ENCODE data around the gene CELF3. TPM values are rescaled to one million over a fixed set of nuclear protein-coding genes. Genes with fewer than 3 reads are reported as not detected.
"Not testable (repeated sequence)": the region's sequence is repeated elsewhere in the genome, so short reads cannot be mapped to it uniquely, and the experiment has no call there.

CELF3 gene
- total and polyA plus RNA-seq, 8 donors: 0.72 to 1.4 (median 0.90) TPM; not detected in 2

DNA sequence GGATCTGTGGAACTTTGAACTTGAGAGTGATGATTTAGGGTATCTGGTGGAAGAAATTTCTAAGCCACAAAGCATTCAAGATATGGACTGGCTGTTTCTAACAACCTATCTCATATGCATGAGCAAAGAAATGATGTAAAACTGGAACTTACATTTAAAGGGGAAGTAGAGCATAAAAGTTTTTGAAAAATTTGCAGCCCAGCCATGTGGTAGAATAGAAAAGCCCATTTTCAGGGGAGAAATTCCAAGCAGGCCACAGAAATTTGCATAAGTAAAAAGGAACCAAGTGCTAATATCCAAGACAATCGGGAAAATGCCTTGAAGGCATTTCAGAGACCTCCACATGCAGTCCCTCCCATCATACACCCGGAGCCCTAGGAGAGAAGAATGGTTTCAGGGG is 20.4 kb upstream of the CELF3 start:
- H3K27me3 ChIP-seq: peaks cover 0 to 2% of the 10 kb centered on the region in 2 donors
- no peaks in the 10 kb centered on the region for H3K36me3 ChIP-seq
- H3K4me1 ChIP-seq: peaks cover 0 to 5% of the 10 kb centered on the region in 2 donors
- ATAC-seq: no peak
- TF ChIP-seq, protein P1, sequence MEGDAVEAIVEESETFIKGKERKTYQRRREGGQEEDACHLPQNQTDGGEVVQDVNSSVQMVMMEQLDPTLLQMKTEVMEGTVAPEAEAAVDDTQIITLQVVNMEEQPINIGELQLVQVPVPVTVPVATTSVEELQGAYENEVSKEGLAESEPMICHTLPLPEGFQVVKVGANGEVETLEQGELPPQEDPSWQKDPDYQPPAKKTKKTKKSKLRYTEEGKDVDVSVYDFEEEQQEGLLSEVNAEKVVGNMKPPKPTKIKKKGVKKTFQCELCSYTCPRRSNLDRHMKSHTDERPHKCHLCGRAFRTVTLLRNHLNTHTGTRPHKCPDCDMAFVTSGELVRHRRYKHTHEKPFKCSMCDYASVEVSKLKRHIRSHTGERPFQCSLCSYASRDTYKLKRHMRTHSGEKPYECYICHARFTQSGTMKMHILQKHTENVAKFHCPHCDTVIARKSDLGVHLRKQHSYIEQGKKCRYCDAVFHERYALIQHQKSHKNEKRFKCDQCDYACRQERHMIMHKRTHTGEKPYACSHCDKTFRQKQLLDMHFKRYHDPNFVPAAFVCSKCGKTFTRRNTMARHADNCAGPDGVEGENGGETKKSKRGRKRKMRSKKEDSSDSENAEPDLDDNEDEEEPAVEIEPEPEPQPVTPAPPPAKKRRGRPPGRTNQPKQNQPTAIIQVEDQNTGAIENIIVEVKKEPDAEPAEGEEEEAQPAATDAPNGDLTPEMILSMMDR (IDR thresholded peaks at IDR 0.05): no peak
- intact Hi-C loops (cut with DNase I): no loop called here
- H3K4me3 ChIP-seq: no peak overlapping the region
- H3K27ac ChIP-seq: no peak overlapping the region
- H3K9me3 ChIP-seq: peaks cover 0 to 8% of the 10 kb centered on the region in 2 donors
- DNase-seq: no peak

DNA sequence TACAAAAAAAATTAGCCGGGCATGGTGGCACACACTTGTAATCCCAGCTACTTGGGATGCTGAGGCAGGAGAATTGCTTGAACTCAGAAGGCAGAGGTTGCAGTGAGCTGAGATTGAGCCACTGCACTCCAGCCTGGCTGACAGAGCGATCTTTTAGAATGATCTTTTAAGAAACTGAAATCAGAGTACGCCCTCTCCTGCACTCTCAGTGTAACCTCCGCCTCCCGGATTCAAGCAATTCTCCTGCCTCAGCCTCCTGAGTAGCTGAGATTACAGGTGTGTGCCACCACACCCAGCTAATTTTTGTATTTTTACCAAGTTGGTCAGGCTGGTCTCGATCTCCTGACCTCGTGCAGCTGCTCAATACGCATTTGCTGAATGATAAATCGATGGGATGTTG is 17.4 kb upstream of the CELF3 start:
- ATAC-seq; H3K4me1 ChIP-seq; H3K4me3 ChIP-seq; intact Hi-C loops (cut with DNase I); H3K27ac ChIP-seq; H3K9me3 ChIP-seq; H3K27me3 ChIP-seq; DNase-seq; H3K36me3 ChIP-seq: not testable (repeated sequence)

DNA sequence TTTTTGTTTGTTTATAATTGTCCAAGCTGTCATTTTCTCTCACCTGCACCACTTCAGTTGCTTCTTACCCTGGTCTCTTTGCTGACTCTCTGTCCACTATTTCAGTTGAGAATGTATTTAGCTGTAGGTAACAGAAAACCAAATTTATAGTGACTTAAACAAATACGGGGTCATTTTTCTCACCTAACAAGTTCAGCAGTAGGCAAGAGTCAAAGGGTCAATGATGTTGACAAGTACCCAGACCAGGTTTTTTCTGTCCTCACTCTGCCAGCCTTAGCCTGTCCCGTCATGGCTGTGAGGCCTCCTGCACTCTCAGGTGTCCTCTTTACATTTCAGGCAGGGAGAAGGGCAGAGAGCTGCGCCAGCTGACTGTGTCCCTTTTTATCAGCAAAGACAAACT is 16.5 kb upstream of the CELF3 start:
- intact Hi-C loops (cut with DNase I): no loop called here
- Histone ChIP-seq H3K27me3 (peaks cover 0 to 11% of the 10 kb centered on the region in 2 donors), H3K4me3 (no peak overlapping the region), H3K4me1 (no peaks in the 10 kb centered on the region), H3K27ac (no peak overlapping the region), H3K36me3 (no peaks in the 10 kb centered on the region), H3K9me3 (peaks cover 0 to 8% of the 10 kb centered on the region in 2 donors)
- no peak for ATAC-seq
- no peak for DNase-seq
- TF ChIP-seq, protein P1 (IDR thresholded peaks at IDR 0.05): no peak

DNA sequence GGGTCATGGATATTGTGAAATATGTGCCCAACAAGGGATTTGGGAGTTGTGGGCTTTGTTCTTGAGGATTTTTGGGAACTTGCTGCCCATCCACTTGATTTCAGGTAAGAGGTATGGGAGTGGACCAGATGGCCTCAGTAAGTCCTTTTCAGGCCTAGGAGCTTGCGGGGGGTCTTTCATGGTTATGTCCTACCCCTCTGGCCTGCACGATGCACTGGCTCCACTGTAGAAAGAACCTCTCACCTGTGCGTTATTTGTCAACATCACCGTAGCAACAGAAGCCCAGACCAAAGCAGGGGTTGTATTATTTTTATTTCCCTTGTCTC is 13.3 kb upstream of the CELF3 start:
- no peak overlapping the region for H3K27ac ChIP-seq
- peaks cover 0 to 38% of the 10 kb centered on the region in 2 donors for H3K27me3 ChIP-seq
- TF ChIP-seq, protein P1 (IDR thresholded peaks at IDR 0.05): no peak
- intact Hi-C loops (cut with DNase I): no loop called here
- DNase-seq: no peak
- ATAC-seq: no peak
- no peaks in the 10 kb centered on the region for H3K36me3 ChIP-seq
- no peak overlapping the region for H3K4me3 ChIP-seq
- H3K4me1 ChIP-seq: no peaks in the 10 kb centered on the region
- H3K9me3 ChIP-seq: no peaks in the 10 kb centered on the region

DNA sequence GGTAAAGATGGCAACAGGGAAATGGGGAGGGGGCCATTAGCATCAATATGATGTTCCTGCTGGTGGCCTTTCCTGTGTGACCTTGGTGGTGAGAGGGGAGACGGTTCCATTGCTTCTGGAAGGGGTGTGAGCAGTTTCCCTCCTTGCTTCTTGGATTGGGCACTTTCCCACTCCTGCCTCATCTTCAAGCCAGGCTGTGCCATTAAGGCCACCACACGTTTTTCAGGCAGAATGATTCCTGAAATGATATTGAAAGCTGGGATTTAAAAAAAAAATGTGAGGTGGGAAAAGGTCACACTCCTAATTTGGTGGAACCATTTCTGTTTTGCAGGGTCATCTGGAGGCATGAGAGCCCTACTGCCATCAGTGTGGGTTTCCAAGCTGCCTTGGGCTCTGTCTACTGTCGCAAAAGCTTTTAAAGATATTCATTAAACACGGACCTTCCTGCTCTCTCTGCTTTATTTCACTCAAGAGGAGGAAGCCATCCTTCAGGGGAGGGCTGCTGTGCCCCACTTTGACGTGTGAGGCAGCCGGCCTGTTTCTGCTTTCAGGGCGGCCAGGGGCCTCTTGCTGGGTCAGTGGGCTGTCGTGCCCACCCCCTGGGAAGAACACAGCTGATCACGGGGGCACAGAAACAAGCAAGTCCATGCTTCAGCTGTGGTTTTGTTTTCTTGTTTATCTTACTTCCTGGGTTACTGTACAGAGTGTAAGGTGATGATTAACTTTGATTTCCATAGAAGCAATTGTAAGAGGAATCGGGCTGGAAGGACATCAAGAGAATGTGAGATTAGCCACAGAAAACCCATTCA is 12.8 kb upstream of the CELF3 start:
- Histone ChIP-seq H3K4me3 (no peak overlapping the region), H3K27me3 (peaks cover 0 to 43% of the 10 kb centered on the region in 2 donors), H3K36me3 (no peaks in the 10 kb centered on the region), H3K4me1 (no peaks in the 10 kb centered on the region), H3K9me3 (no peaks in the 10 kb centered on the region), H3K27ac (no peak overlapping the region)
- intact Hi-C loops (cut with DNase I): no loop called here
- DNase-seq: no peak
- ATAC-seq: no peak
- TF ChIP-seq, protein P1 (IDR thresholded peaks at IDR 0.05): no peak
